B cell (primary cell): ENCODE data around the gene PPCDC. TPM values are rescaled to one million over a fixed set of nuclear protein-coding genes. Genes with fewer than 3 reads are reported as not detected.

Source experiments
- ATAC-seq: fragments of 200-7000 bp; cut with Tn5 transposase; one replicate; pipeline ENCODE4 v1.10.0; 2021; ENCODE audit warnings: low read depth, mild to moderate bottlenecking, moderate number of reproducible peaks, moderate library complexity
- CTCF ChIA-PET: fragments of 350-600 bp; sonication (Branson Sonifier 250); formaldehyde crosslinking; loops from one replicate; lab custom pipeline; 2021; ENCODE audit warnings: antibody characterized with exemption, inconsistent platforms; lab: Charles Lee
- POLR2A ChIA-PET: fragments of 350-600 bp; sonication (Branson Sonifier 250); formaldehyde crosslinking; loops from one replicate; lab custom pipeline; 2021; ENCODE audit warnings: antibody characterized with exemption; lab: Charles Lee
- DNase-seq: peaks from one replicate; pipeline ENCODE4 v3.0.0; 2013
- H2AFZ ChIP-seq: 2 replicates; pipeline ENCODE4 v1.6.1; 2012; ENCODE audit warnings: mild to moderate bottlenecking, low read depth, low read length; ENCODE audit not compliant: insufficient read depth, poor library complexity, severe bottlenecking
- H3K27ac ChIP-seq, 2 donors: 1 replicate in 1 of 2; 2 replicates in 1 of 2; pipeline ENCODE4 v1.5.1; 2012 to 2013; ENCODE audit warnings: low read length in 2 of 2, mild to moderate bottlenecking in 2 of 2, moderate library complexity in 1 of 2
- H3K27me3 ChIP-seq, 4 experiments: fragments of 200-600 bp in 1 of 4; sonication (generic) in 1 of 4; replicated peaks in 1 of 4; 1 replicate in 2 of 4; 2 replicates in 2 of 4; pipeline versions ENCODE4 v1.6.1 to v1.7.0; 2013 to 2016; ENCODE audit warnings: low read length in 3 of 4, mild to moderate bottlenecking in 2 of 4, mixed read lengths in 1 of 4, moderate library complexity in 1 of 4; ENCODE audit not compliant: insufficient read depth in 4 of 4, control insufficient read depth in 3 of 4; ENCODE audit errors: control extremely low read depth in 1 of 4
- H3K36me3 ChIP-seq, 2 experiments: replicated peaks in 1 of 2; 1 replicate in 1 of 2; 2 replicates in 1 of 2; pipeline versions ENCODE4 v1.6.1 to v1.7.1; 2013; ENCODE audit warnings: low read length in 1 of 2; ENCODE audit not compliant: insufficient read depth in 2 of 2, control insufficient read depth in 1 of 2; ENCODE audit errors: control extremely low read depth in 1 of 2, extremely low read depth in 1 of 2
- H3K4me1 ChIP-seq, 2 donors: fragments of 200-600 bp in 1 of 2; sonication (generic) in 1 of 2; 1 replicate in 1 of 2; 2 replicates in 1 of 2; pipeline versions ENCODE4 v1.5.1 to v1.6.1; 2013 to 2017; ENCODE audit warnings: low read length in 2 of 2; ENCODE audit not compliant: control insufficient read depth in 2 of 2, insufficient read depth in 2 of 2
- H3K4me2 ChIP-seq: replicated peaks from 2 replicates; pipeline ENCODE3; 2012; ENCODE audit warnings: mild to moderate bottlenecking, low read depth, low read length; ENCODE audit not compliant: poor library complexity, severe bottlenecking
- H3K4me3 ChIP-seq, 5 experiments: fragments of 200-600 bp in 1 of 5; sonication (generic) in 1 of 5; 1 replicate in 3 of 5; 2 replicates in 2 of 5; pipeline versions ENCODE4 v1.5.1 to v1.7.0; 2011 to 2016; ENCODE audit warnings: low read length in 4 of 5, mild to moderate bottlenecking in 4 of 5, low read depth in 2 of 5, control low read depth in 1 of 5, moderate library complexity in 1 of 5; ENCODE audit not compliant: insufficient read depth in 1 of 5; ENCODE audit errors: control extremely low read depth in 1 of 5, extremely low read depth in 1 of 5
- H3K79me2 ChIP-seq: fragments of 200-600 bp; sonication (generic); one replicate; pipeline ENCODE4 v1.6.0; 2016; ENCODE audit warnings: low read length; ENCODE audit not compliant: control insufficient read depth, insufficient read depth
- H3K9ac ChIP-seq: fragments of 200-600 bp; sonication (generic); 2 replicates; pipeline ENCODE4 v1.6.1; 2017; ENCODE audit warnings: mild to moderate bottlenecking, low read length, moderate library complexity
- H3K9me3 ChIP-seq, 3 donors: one replicate each; pipeline versions ENCODE4 v1.6.1 to v1.7.1; 2013; ENCODE audit warnings: low read length in 2 of 3; ENCODE audit not compliant: control insufficient read depth in 2 of 3, insufficient read depth in 1 of 3; ENCODE audit errors: control extremely low read depth in 1 of 3
- H4K20me1 ChIP-seq: 2 replicates; pipeline ENCODE4 v1.6.0; 2012; ENCODE audit warnings: mild to moderate bottlenecking, low read length; ENCODE audit not compliant: insufficient read depth, control insufficient read depth, poor library complexity, severe bottlenecking
- H3K27ac Mint-ChIP-seq: one replicate; pipeline ENCODE4 v1.8.0; 2021; ENCODE audit warnings: mixed read lengths
- H3K27me3 Mint-ChIP-seq: one replicate; pipeline ENCODE4 v1.8.0; 2021; ENCODE audit warnings: mixed read lengths
- H3K4me1 Mint-ChIP-seq: one replicate; pipeline ENCODE4 v1.8.0; 2021; ENCODE audit warnings: mixed read lengths
- H3K4me3 Mint-ChIP-seq: one replicate; pipeline ENCODE4 v1.8.0; 2021; ENCODE audit warnings: mixed read lengths
- H3K9me3 Mint-ChIP-seq: one replicate; pipeline ENCODE4 v1.8.0; 2022; ENCODE audit warnings: mixed read lengths; ENCODE audit not compliant: insufficient read depth
- CTCF ChIP-seq: fragments of 200-600 bp; IDR thresholded peaks from one replicate; pipeline ENCODE4 v1.8.0; 2022; ENCODE audit warnings: antibody characterized with exemption, mild to moderate bottlenecking
- EZH2 ChIP-seq: IDR thresholded peaks from 2 replicates; pipeline ENCODE4 v1.6.1; 2012; ENCODE audit warnings: borderline replicate concordance, low read depth, mild to moderate bottlenecking, moderate library complexity, low read length; ENCODE audit not compliant: insufficient read depth, poor library complexity, severe bottlenecking
- WGBS: methylation state at CpG from one replicate; pipeline ENCODE4 v1.1.5; 2013; ENCODE audit warnings: missing lambda C conversion rate; ENCODE audit not compliant: insufficient coverage; 5-methylcytosine and 5-hydroxymethylcytosine counted together
- intact Hi-C: fragments of 100-400 bp; cut with micrococcal nuclease; formaldehyde crosslinking; loops from one replicate; pipeline ENCODE4 v1.10.0; 2022
- polyA plus RNA-seq: library from polyadenylated mRNA; depleted of rRNA; stranded (reverse); fragments of >200 nt; gene quantifications from 2 replicates; pipeline ENCODE4 v1.2.3, GENCODE V29; 2012
- total RNA-seq, 2 donors: library from RNA; stranded (reverse); fragments of 120-200 nt in 1 of 2; gene quantifications; 1 replicate in 1 of 2; 2 replicates in 1 of 2; pipeline versions ENCODE4 v1.2.3 to v1.2.4, GENCODE V29; 2013 to 2022

Gene PPCDC
- total and polyA plus RNA-seq, 2 donors (not counting 1 experiment from before 2014, with no cell fraction given): 15.1 to 19.7 TPM

- H3K79me2 ChIP-seq: peaks cover 34% of the 10 kb centered on the region
- DNase-seq (no peak), ATAC-seq (no peak)
- no peaks in the 10 kb centered on the region for H3K9me3 Mint-ChIP-seq
- ChIA-PET CTCF (interaction anchor here (1.3 to 12.1 kb wide), 4 partner anchors 12 to 162 kb away, joined by 3 to 251 read pairs (median 74); partner anchors contain the start of gene C15orf39), POLR2A (interaction anchor here (1.0 to 1.2 kb wide), 2 partner anchors 156 to 159 kb away, joined by 3 to 5 read pairs; partner anchors contain the start of gene C15orf39)
- H2AFZ ChIP-seq: no peak overlapping the region
- no peak overlapping the region for H3K27ac ChIP-seq
- H3K27me3 Mint-ChIP-seq: no peaks in the 10 kb centered on the region
- peaks cover 56% of the 10 kb centered on the region for H3K4me1 Mint-ChIP-seq
- H3K4me3 ChIP-seq: no peak overlapping the region
- H3K4me3 Mint-ChIP-seq: peak overlapping the region; percentile 12
- intact Hi-C loops: no loop called here
- peaks cover 42% of the 10 kb centered on the region for H4K20me1 ChIP-seq
- H3K9ac ChIP-seq: no peak overlapping the region
- H3K4me1 ChIP-seq: peaks cover 48 to 61% of the 10 kb centered on the region in 2 donors
- H3K27me3 ChIP-seq: peaks cover 0 to 7% (median 0%) of the 10 kb centered on the region in 4 experiments
- peaks cover 0 to 3% of the 10 kb centered on the region in 2 experiments for H3K36me3 ChIP-seq
- H3K4me2 ChIP-seq: no peak overlapping the region
- H3K9me3 ChIP-seq: no peaks in the 10 kb centered on the region
- no peak overlapping the region for H3K27ac Mint-ChIP-seq
- no peak for TF ChIP-seq CTCF
- WGBS: 98% methylated on average over 6 of the region's 6 CpGs
Measured at GRCh38 chr15:75045332-75046015, 22.1 kb downstream of the PPCDC start.

GRCh38 chr15:75048394-75048793 is 25.0 kb downstream of the PPCDC start:
- H3K4me1 Mint-ChIP-seq: peaks cover 44% of the 10 kb centered on the region
- peaks cover 0 to 7% (median 0%) of the 10 kb centered on the region in 4 experiments for H3K27me3 ChIP-seq
- H3K36me3 ChIP-seq: peaks cover 0 to 3% of the 10 kb centered on the region in 2 experiments
- no peaks in the 10 kb centered on the region for H3K27me3 Mint-ChIP-seq
- no peak for TF ChIP-seq EZH2
- no peak for TF ChIP-seq CTCF
- ATAC-seq (no peak), DNase-seq (no peak)
- peaks cover 23% of the 10 kb centered on the region for H3K79me2 ChIP-seq
- POLR2A ChIA-PET: interaction anchor here (0.6 kb wide), 1 partner anchor 9 kb away, joined by 6 read pairs; no protein-coding TSS in a partner anchor
- H4K20me1 ChIP-seq: peaks cover 39% of the 10 kb centered on the region
- WGBS: 94% methylated on average over 10 of the region's 10 CpGs
- no peaks in the 10 kb centered on the region for H3K9me3 Mint-ChIP-seq
- intact Hi-C loops: no loop called here
- H3K9ac ChIP-seq: no peak overlapping the region
- peaks cover 35 to 46% of the 10 kb centered on the region in 2 donors for H3K4me1 ChIP-seq
- H3K4me2 ChIP-seq: no peak overlapping the region
- no peak overlapping the region for H2AFZ ChIP-seq
- CTCF ChIA-PET: no interaction called here
- no peak overlapping the region for H3K4me3 Mint-ChIP-seq
- H3K4me3 ChIP-seq: no peak overlapping the region
- H3K9me3 ChIP-seq: no peaks in the 10 kb centered on the region
- H3K27ac ChIP-seq: no peak overlapping the region
- H3K27ac Mint-ChIP-seq: no peak overlapping the region
